Esophagus squamous epithelium (tissue), 4 donors: ENCODE measurements around the gene KANSL1L.

ENCODE experiments used
- CTCF ChIP-seq, 6 experiments: fragments of 450-650 bp in 4 of 6; fragments of 200-600 bp in 2 of 6; sonication (generic) in 2 of 6; IDR thresholded peaks; one replicate each; pipeline ENCODE4 v1.5.1; 2016 to 2019; ENCODE audit warnings: antibody characterized with exemption in 6 of 6, mild to moderate bottlenecking in 4 of 6, moderate library complexity in 4 of 6
- POLR2A ChIP-seq, 4 donors: fragments of 450-650 bp; IDR thresholded peaks; one replicate each; pipeline ENCODE4 v1.6.1; 2017; ENCODE audit warnings: antibody characterized with exemption in 4 of 4, mild to moderate bottlenecking in 4 of 4, moderate library complexity in 3 of 4

GRCh38 chr2:210167227-210167626, 4.0 kb downstream of the KANSL1L start:
- TF ChIP-seq CTCF (IDR thresholded peaks at IDR 0.05) (no peak), POLR2A (IDR thresholded peaks at IDR 0.05) (no peak)
